ENCODE results near the gene LRRC47.
"Not testable (repeated sequence)": the region's sequence is repeated elsewhere in the genome, so short reads cannot be mapped to it uniquely, and the experiment has no call there.

LRRC47 gene

DNA sequence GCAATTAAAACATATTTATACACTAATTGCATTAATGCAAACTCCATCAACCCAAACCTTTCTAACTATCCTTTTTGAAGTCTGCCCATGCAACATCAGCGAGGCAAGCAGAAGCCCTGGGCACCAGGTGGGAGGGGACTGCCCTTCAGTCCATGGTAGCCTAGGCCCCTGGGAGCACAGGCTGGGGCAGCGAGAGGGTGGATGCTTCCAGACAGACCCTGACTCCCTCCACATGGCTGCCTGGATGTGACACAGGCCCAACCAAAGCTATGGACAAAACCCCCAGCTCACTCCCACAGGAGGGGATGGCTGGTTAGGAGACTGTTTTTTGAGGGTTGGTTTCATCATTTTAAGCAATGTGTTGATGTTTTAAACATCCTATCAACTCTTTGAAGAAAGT lies 17.8 kb upstream of the LRRC47 start:
- Mint-ChIP-seq H3K27ac (peak overlapping the region; percentile 75), H3K36me3 (ENCODE audit: low read depth) (peaks cover 16% of the 10 kb centered on the region), H3K4me3 (no peak overlapping the region), H3K27me3 (ENCODE audit: low read depth, poor library complexity) (peaks cover 5% of the 10 kb centered on the region), H3K9me3 (peaks cover 6% of the 10 kb centered on the region), H3K4me1 (peaks cover 6% of the 10 kb centered on the region)
- TF ChIP-seq, protein P1, sequence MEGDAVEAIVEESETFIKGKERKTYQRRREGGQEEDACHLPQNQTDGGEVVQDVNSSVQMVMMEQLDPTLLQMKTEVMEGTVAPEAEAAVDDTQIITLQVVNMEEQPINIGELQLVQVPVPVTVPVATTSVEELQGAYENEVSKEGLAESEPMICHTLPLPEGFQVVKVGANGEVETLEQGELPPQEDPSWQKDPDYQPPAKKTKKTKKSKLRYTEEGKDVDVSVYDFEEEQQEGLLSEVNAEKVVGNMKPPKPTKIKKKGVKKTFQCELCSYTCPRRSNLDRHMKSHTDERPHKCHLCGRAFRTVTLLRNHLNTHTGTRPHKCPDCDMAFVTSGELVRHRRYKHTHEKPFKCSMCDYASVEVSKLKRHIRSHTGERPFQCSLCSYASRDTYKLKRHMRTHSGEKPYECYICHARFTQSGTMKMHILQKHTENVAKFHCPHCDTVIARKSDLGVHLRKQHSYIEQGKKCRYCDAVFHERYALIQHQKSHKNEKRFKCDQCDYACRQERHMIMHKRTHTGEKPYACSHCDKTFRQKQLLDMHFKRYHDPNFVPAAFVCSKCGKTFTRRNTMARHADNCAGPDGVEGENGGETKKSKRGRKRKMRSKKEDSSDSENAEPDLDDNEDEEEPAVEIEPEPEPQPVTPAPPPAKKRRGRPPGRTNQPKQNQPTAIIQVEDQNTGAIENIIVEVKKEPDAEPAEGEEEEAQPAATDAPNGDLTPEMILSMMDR (IDR thresholded peaks at IDR 0.05): no peak
- no peak for DNase-seq

DNA sequence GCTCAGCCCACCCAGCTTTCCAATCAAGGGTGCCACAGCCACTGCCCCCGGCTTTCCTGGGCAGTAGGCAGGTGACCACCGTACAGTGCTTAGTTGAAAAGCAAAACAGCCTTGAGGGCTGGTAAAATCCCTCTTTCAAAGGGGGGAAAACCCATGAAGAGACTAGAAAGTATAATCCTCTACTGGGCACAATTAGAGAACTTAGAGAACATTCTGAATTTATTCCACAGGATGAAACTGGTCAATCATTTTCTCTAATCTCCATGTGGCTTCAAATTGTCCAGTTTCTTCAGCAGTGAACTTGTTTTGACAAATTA lies 15.3 kb upstream of the LRRC47 start:
- peaks cover 16% of the 10 kb centered on the region for H3K36me3 Mint-ChIP-seq (ENCODE audit: low read depth)

DNA sequence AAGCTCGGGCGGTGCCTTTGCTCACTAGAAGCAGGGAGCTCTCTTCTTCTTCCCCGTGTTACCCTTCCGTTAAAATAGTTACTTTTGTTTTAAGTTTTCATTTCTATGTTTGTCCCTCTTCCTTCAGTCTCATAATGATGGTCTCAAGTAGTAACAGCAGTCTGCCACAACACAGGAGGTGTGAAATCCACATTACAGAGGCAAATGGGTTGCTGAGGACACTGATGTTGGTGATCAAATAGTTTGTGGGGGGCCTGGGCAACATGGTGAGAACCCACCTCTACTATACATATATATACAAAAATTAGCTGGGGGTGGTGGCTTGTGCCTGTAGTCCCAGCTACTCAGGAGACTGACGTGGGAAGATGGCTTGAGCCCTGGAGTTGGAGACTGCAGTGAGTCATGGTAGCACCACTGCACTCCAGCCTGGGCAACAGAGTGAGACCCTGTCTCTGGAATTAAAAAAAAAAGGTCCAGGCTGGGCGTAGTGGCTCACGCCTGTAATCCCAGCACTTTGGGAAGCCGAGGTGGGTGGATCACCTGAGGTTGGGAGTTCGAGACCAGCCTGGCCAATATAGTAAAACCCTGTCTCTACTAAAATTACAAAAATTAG lies 14.0 kb upstream of the LRRC47 start:
- not testable (repeated sequence) for H3K27ac Mint-ChIP-seq; H3K27me3 Mint-ChIP-seq (ENCODE audit: low read depth, poor library complexity); DNase-seq; H3K4me3 Mint-ChIP-seq
- H3K36me3 Mint-ChIP-seq (ENCODE audit: low read depth): peaks cover 20% of the 10 kb centered on the region
- peaks cover 11% of the 10 kb centered on the region for H3K4me1 Mint-ChIP-seq
- H3K9me3 Mint-ChIP-seq: peaks cover 41% of the 10 kb centered on the region

More for the DNA sequence above, 15.3 kb upstream of the LRRC47 start:
- TF ChIP-seq, protein P1 (IDR thresholded peaks at IDR 0.05): no peak
- Mint-ChIP-seq H3K27me3 (ENCODE audit: low read depth, poor library complexity) (peaks cover 5% of the 10 kb centered on the region), H3K27ac (no peak overlapping the region), H3K4me1 (peaks cover 6% of the 10 kb centered on the region), H3K4me3 (no peak overlapping the region), H3K9me3 (peaks cover 28% of the 10 kb centered on the region)
- DNase-seq: no peak

DNA sequence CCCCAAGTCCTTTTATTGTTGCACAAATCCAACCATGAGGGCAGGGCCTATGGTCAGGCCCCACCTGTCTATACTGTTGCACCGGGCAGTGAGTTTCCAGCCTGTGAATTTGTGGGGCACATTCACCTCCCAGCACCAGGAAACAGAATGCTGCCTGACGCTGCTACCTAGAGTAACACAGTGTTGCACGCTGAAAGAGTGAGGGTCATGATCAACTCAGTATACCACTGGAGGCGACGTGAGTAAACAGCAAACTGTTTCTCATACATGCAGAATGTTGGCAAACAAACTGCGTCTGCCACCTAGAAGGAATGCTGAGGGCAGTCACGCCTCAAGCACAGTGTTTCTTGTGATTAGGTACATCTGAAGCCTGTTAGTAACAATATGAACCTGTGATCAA lies 13.4 kb upstream of the LRRC47 start:
- H3K36me3 Mint-ChIP-seq (ENCODE audit: low read depth): peaks cover 17% of the 10 kb centered on the region

DNA sequence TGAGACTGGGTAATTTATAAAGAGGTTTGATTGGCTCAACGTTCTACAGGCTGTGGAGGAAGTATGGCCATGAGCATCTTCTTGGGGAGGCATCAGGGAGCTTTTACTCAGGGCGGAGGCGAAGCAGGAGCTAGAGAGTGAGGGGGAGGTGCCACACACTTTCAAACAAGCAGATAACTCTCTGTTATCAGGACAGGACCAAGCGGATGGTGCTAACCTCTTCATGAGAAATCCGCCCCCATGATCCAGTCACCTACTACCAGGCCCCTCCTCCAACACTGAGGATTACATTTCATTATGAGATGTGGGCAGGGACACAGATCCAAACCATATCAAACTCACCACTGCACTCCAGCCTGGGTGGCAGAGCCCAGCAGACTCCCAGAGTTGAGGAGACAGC lies 11.5 kb upstream of the LRRC47 start:
- peaks cover 11% of the 10 kb centered on the region for H3K36me3 Mint-ChIP-seq (ENCODE audit: low read depth)
- H3K9me3 Mint-ChIP-seq: peaks cover 58% of the 10 kb centered on the region
- H3K27ac Mint-ChIP-seq: no peak overlapping the region
- TF ChIP-seq, protein P1 (IDR thresholded peaks at IDR 0.05): no peak
- no peak overlapping the region for H3K4me3 Mint-ChIP-seq
- H3K4me1 Mint-ChIP-seq: peaks cover 29% of the 10 kb centered on the region
- peaks cover 16% of the 10 kb centered on the region for H3K27me3 Mint-ChIP-seq (ENCODE audit: low read depth, poor library complexity)
- DNase-seq: no peak

More for the DNA sequence above, 13.4 kb upstream of the LRRC47 start:
- Mint-ChIP-seq H3K4me1 (peaks cover 16% of the 10 kb centered on the region), H3K9me3 (peaks cover 46% of the 10 kb centered on the region), H3K4me3 (no peak overlapping the region), H3K27ac (no peak overlapping the region), H3K27me3 (ENCODE audit: low read depth, poor library complexity) (peaks cover 11% of the 10 kb centered on the region)
- TF ChIP-seq, protein P1 (IDR thresholded peaks at IDR 0.05): no peak
- DNase-seq: no peak

DNA sequence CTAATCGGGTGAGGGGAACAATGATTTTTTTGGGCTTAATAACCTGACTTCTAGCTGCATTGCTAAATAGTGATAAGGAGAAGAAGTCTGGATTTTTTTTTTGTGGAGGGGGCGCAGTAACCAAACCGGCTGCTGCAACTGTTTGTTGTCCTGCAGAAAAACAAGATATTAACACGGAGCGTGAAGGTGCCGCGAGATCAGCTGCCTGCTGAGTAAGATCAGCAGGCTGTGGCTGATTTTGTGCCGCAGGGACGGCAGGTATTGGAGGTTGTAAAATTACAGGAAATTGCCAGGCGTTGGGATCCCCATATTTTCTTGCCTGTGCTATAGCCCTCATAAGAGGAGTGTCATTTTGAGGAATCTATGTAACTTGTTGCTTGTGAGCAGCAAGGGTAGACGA lies 8.7 kb upstream of the LRRC47 start:
- Mint-ChIP-seq H3K9me3 (peaks cover 68% of the 10 kb centered on the region), H3K27ac (peak overlapping the region; percentile 42)

DNA sequence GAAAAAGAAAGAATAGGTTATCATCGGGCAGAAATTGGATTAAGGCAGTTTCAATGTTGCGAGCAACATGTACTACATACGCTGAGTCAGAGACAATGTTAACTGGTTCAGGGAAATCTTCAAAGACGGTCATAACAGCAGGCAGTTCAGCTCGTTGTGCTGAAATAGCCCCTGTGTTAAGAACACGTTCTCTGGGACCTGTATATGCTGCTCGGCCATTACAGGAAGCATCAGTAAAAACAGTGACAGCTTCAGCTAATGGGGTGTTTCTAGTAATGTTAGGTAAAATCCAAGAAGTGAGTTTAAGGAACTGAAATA lies 8.3 kb upstream of the LRRC47 start:
- peaks cover 28% of the 10 kb centered on the region for H3K4me1 Mint-ChIP-seq
- H3K4me3 Mint-ChIP-seq, DNase-seq: not testable (repeated sequence)
- peaks cover 64% of the 10 kb centered on the region for H3K9me3 Mint-ChIP-seq
- peaks cover 39% of the 10 kb centered on the region for H3K27me3 Mint-ChIP-seq (ENCODE audit: low read depth, poor library complexity)
- peak overlapping the region; percentile 77 for H3K27ac Mint-ChIP-seq
- peaks cover 11% of the 10 kb centered on the region for H3K36me3 Mint-ChIP-seq (ENCODE audit: low read depth)

More for the DNA sequence above, 8.7 kb upstream of the LRRC47 start:
- no peak for DNase-seq
- peaks cover 23% of the 10 kb centered on the region for H3K4me1 Mint-ChIP-seq
- H3K36me3 Mint-ChIP-seq (ENCODE audit: low read depth): peaks cover 11% of the 10 kb centered on the region
- H3K27me3 Mint-ChIP-seq (ENCODE audit: low read depth, poor library complexity): peaks cover 37% of the 10 kb centered on the region
- no peak overlapping the region for H3K4me3 Mint-ChIP-seq
- TF ChIP-seq, protein P1 (IDR thresholded peaks at IDR 0.05): no peak

Data from nephron progenitor cell (in vitro differentiated cells).